GM12872 (cell line): Measurements from ENCODE around the gene ZKSCAN5.

Source experiments
- CTCF ChIP-seq: IDR thresholded peaks from 3 replicates; pipeline ENCODE4 v1.5.1; 2011; ENCODE audit warnings: low read depth, mild to moderate bottlenecking, low read length, moderate library complexity; ENCODE audit not compliant: insufficient read depth

The ZKSCAN5 gene

GRCh38 chr7:99478464-99479440, 25.7 kb upstream of the ZKSCAN5 start:
- no peak for TF ChIP-seq CTCF

- TF ChIP-seq CTCF: no peak
These were observed 19.4 kb upstream of the ZKSCAN5 start for GRCh38 chr7:99485094-99485493.

GRCh38 chr7:99489235-99489634, 15.2 kb upstream of the ZKSCAN5 start:
- 0 out of 3 replicates have a peak, but pooled peaks have one; percentile 5 for TF ChIP-seq CTCF

DNA sequence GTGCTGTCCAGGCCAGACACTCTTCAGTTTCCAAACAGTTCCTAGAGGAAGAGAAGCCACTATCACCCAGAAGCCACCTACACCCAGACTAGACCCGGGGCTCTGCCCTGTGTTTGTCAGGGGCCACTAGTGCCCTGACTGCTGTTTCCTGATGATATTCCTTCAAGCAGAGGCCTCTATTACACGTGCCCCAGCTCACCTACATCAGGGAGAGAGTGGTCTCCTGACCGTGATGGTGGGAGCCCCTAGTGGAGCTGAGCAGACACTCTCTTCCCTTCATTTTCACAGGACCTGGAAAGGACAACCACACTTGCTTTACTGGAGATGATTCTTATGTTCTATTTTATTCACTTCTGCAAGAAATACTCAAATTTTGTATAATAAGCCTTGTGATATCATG, 13.6 kb upstream of the ZKSCAN5 start:
- no peak for TF ChIP-seq CTCF

DNA sequence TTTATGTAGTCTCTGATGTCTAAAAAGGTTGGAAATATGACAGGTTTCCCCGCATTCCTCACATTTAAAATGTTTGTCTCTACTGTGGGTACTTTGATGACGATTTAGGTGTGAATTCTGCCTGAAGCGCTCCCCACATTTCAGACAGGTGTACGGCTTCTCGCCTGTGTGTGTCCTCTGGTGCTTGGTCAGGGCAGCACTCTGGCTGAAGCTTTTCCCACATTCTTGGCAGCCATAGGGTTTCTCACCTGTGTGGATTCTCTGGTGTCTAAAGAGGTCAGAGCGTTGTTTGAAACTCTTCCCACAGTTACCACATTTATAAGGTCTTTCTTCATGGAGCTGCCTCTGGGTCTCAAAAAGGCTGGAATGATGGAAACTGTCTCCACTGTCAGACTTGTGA, 10.6 kb upstream of the ZKSCAN5 start:
- TF ChIP-seq CTCF: no peak

DNA sequence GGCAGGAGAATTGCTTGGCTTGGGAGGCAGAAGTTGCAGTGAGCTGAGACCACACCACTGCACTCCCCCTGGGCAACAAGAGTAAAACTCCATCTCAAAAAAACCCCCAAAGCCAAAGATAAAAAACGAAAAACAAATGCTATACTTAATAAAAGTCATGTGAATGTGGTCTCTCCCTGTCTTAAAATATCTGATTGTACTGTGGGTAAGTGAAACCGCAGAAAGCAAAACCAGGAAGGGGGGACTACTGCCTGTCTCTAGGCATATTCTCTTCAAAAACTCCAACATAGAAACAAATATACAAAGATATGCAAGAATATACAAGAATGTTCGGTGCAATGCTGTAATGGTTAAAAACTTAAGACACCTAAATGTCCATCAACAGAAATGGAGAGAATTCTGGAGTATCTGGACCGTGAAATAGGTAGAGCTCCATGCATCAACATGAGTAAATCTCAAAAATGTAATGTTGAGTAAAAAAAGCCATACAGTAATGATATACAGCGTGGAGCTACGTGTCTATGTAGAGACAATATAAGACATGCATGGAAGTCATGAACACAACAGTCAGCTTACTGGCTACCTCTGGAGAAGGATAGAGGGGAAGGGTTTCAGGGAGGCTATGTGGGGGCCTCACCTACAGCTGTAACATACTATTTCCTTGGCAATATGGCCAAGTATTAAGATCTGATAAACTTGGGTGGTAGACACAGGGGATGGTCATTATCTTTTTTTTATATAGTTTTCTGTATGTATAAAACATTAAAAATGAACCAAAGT, 6.5 kb upstream of the ZKSCAN5 start:
- no peak for TF ChIP-seq CTCF

GRCh38 chr7:99498546-99498944, 5.9 kb upstream of the ZKSCAN5 start:
- TF ChIP-seq CTCF: no peak
